Stimulated activated CD8-positive, alpha-beta memory T cell treated with anti-CD3 and anti-CD28 coated beads, Interleukin-7, amount 100 ng/mL, for 24 hours (primary cell): ENCODE data around the gene FAM184B.
"Not testable (repeated sequence)": the region's sequence is repeated elsewhere in the genome, so short reads cannot be mapped to it uniquely, and the experiment has no call there.

Experiments
- DNase-seq: peaks from one replicate; pipeline ENCODE4 v3.0.0-alpha.2; 2020; ENCODE audit warnings: low read depth

The FAM184B gene

GRCh38 chr4:17717301-17717700 is 64.1 kb downstream of the FAM184B start:
- DNase-seq, result no peak

DNA sequence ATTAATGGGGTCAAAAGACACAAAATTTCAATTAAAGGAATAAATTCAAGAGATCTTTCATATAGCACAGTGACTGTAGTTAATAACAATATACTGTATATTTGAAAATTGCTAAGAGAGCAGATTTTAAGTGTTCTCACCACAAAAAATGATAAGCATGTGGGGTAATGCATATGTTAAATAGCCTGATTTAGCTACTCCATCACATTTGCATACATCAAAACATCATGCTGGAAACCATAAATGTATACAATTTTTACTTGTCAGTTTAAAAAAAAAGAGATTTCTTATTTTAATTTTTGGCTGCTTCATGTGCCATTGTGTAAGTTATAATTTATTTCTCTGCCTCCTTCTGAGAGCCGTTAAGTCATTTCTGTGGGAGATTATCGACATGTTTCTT is 65.9 kb downstream of the FAM184B start:
- DNase-seq, result no peak

- no peak for DNase-seq
Measured at GRCh38 chr4:17713779-17714178, 67.6 kb downstream of the FAM184B start.

DNA sequence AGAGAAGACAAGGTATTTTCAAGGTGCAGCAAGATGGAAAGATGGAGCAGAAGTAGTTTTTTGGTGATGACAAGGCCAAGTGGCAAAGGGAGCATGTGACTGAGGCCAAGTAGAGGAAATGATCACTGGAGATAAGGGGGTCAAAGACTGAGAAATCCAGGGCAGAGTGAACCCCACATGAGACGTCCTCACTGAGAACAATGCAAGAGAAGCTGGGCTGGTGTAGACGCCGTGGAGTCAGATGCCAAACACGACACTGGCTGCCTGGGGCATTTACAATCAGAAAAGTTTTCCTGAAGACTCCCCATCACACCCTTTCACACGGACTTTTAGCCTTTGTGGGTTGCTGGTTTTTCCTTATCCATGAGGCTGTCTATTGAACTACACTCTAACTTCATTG is 69.3 kb downstream of the FAM184B start:
- no peak for DNase-seq

DNA sequence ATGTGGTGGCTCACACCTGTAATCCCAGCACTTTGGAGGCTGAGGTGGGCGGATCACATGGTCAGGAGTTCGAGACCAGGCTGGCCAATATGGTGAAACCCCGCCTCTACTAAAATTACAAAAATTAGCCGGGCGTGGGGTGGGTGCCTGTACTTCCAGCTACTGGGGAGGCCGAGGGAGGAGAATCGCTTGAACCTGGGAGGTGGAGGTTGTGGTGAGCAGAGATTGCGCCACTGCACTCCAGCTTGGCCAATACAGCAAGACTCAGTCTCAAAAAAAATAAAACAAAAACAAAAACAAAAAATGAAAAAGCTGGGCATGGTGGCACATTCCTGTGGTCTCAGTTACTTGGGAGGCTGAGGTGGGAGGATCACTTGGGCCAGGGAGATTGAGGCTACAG is 70.2 kb downstream of the FAM184B start:
- not testable (repeated sequence) for DNase-seq

DNA sequence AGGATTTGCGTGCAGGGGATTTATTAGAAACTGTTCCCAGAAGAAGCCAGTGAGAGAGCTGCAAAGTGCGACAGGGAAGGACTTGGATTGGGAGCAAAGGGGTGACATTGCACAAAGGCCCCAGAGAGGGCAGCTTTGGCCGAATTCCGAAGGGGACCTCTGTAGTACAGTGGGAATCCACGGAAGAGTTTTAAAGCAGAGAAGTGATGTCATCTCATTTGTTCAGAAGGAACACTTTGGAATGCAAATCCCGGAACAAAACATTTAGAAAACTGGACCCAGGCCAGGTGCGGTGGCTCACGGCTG is 71.7 kb downstream of the FAM184B start:
- DNase-seq, result no peak

- no peak for DNase-seq
Measured at GRCh38 chr4:17708992-17709762, 72.2 kb downstream of the FAM184B start.

- DNase-seq, result no peak
Measured at GRCh38 chr4:17707671-17708070, 73.8 kb downstream of the FAM184B start.

GRCh38 chr4:17705107-17705506 is 76.3 kb downstream of the FAM184B start:
- DNase-seq, result no peak

DNA sequence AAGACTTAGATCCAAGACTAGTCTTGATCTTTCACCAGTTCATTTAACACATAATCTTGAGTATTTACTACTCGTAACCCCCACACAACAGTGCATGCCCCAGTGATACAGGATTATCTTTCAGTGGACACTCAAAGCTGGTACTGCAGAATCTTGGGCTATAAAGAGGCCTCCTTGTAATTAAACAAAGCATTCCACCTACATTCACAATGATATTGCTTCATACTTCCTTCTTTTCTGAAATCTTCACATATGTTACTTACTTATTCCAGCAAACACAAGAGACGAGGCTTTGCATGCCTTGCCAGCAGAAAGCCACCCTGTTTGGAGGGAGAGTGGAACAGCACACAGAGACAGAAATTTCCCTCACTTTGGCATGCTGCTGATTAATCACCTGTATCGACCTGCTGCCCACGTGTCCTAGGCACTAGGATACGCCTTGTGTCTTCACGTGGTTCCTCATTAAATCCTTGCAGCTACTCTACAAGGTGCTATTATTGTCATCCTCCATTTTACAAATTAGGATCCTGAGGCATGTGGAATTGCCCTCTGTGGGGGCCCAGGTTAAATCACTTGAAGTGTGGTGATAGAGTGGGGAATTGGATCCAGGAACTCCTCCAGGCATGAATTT is 77.3 kb downstream of the FAM184B start:
- DNase-seq, result no peak

DNA sequence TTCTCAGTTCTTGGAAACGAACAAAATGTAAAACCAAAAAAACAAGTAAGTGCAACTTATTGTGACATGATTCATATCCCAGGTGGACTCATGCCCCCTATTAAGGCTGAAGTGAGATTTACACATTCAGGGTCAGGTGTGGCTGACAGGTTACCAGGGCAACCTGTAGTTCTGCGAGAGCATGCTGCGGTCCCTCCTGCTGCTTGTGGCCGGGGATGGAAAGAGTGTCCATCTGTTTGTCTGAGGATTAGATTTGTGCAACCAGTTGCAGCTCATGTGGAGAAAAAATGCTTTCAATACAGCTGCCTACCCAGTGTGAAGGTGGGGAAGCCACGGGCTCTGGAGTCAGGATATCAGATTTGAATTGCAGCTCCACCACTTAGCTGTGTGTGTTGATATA is 78.8 kb downstream of the FAM184B start:
- DNase-seq, result no peak

DNA sequence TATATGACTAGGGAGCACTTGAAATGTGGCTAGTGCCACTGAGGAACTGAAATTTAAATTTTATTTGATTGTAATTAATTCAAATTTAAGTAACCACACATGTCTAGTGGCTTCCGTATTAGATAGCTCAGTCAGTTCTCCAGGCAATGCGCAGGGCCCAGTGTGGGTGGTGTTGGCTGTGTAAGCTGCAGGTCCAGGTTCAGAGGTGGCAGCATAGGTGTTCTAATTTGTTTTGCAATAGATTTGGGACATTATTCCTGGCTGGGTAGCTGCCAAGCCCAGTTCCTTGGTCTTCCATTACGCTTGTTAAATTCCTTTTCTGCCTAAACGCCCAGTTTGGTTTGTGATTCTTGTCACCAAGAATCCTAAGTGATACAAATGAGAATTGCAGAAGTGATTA is 79.5 kb downstream of the FAM184B start:
- no peak for DNase-seq

GRCh38 chr4:17701138-17701839 is 80.1 kb downstream of the FAM184B start:
- no peak for DNase-seq

- DNase-seq, result no peak
Measured at GRCh38 chr4:17699380-17699779, 82.0 kb downstream of the FAM184B start.

- DNase-seq, result no peak
Measured at GRCh38 chr4:17698116-17698515, 83.3 kb downstream of the FAM184B start.

DNA sequence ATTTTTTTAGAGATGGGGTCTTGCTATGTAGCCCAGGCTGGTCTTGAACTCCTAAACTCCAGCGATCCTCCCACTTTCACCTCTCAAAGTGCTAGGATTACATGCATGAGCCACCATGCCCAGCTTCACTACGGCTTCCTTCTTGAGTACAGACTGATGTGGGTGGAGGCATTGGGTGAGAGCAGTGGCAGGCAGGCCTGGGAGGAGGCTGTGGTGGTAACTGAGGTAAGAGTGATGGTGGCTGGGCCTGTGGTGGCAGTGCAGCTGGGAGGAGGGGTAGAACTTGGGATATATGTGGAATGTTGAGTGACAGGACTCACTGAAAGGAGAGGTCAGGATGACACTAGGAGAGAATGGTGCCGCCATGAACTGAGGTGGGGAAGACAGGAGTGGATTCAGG is 86.1 kb downstream of the FAM184B start:
- no peak for DNase-seq

DNA sequence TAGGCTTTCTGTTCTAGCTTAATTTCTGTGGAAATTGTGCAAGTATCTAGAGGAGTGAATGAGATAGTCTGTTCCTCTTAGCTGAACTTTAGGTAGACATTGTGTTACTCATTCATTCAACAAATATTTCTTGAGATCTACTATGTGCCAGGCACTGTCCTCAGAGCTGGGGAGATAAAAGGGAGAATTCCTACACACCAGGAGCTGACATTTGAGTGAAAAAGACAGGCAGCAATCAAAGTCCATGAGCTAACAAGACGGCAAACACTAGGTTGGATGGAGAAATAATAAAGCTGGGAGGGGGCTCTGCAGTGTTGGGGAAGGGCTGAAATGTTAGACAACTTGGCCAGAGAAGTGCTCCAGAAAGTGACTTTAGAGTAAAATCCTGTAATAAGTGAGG is 86.9 kb downstream of the FAM184B start:
- DNase-seq, result no peak

- DNase-seq, result no peak
Measured at GRCh38 chr4:17690898-17691297, 90.5 kb downstream of the FAM184B start.

DNA sequence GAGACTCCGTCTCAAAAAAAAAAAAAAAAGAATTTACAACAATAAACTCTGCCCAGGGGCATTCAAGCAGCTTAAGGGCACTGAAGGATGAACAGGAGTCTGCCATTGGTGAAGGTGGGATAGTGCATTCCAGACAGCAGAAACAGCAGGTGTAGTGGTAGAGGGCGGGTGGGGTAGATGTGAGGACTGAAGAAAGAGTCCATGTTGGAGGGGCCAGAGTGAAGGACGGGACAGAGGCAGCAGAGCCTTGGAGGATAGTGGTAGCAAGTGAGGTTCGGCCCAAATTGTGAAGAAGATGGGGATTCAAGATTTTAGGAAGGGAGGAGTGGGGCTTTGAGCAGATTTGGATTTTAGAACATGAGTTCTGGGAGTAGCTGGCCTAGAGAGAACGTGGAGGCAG is 91.3 kb downstream of the FAM184B start:
- no peak for DNase-seq

DNA sequence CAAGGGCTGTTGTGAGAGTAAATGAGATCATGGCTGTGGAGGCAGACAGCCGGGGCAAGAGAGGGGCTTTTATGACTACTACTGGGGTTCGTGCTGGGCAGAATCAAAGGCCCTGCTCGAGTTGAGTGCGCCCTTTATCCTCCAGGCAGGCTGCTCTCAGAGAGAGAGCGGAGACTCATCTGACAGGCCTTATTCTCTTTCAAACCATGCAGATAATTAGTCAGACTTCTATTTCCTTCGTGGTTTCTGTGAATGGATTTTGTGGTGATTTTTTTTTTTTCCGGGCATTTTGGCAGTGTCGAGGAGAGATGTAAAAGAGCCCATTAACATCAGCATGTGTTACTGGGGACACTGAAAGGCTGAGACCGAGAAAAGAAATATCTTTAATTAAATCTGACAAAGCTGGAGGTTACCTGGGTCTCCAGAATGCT is 93.4 kb downstream of the FAM184B start:
- DNase-seq, result no peak

- no peak for DNase-seq
Measured at GRCh38 chr4:17687237-17687857, 94.1 kb downstream of the FAM184B start.

- DNase-seq, result not testable (repeated sequence)
Measured at GRCh38 chr4:17684648-17685047, 96.8 kb downstream of the FAM184B start.

DNA sequence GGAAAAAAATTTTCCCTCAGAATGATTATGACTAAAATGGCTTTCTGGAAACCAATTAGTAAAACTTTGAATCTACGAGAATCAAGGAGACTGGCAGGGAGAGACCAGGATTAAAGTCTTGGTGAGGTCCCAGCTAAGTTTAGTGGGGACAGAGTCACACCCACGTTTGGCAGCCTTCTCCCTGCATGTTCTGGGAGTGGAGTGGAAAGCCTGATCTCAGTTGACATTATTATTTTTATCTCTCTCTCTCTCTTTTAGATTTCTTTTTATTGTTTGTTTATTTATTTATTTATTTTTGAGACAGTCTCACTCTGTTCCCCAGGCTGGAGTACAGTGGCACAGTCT is 99.2 kb downstream of the FAM184B start:
- DNase-seq, result no peak
